GM12892 (cell line): ENCODE measurements around the gene SPRR1A.

Experiments used
- POLR2A ChIP-seq: IDR thresholded peaks from 2 replicates; pipeline ENCODE4 v1.6.1; 2011; ENCODE audit warnings: low read depth, low read length, control low read depth
- POLR2AphosphoS5 ChIP-seq: IDR thresholded peaks from 2 replicates; pipeline ENCODE4 v1.6.1; 2011; ENCODE audit warnings: low read depth, low read length, control low read depth

- TF ChIP-seq POLR2A, result no peak
- TF ChIP-seq POLR2AphosphoS5, result no peak
Observed at GRCh38 chr1:153000294-153000693, 16.4 kb downstream of the SPRR1A start.
